Liver (tissue), 9 donors: ENCODE results near the gene TPST1. TPM values are rescaled to one million over a fixed set of nuclear protein-coding genes. Genes with fewer than 3 reads are reported as not detected.

Experiments used
- DNase-seq: peaks from one replicate; pipeline ENCODE4 v3.0.0-alpha.2; 2017; ENCODE audit warnings: low spot score
- H3K27ac ChIP-seq, 2 donors: one replicate each; pipeline ENCODE4 v1.7.0; 2013; ENCODE audit warnings: inconsistent platforms in 2 of 2, low read length in 2 of 2, control low read depth in 1 of 2, low read depth in 1 of 2, mild to moderate bottlenecking in 1 of 2
- H3K27me3 ChIP-seq, 4 donors: one replicate each; pipeline versions ENCODE4 v1.6.1 to v1.7.0; 2013; ENCODE audit warnings: low read length in 3 of 4, inconsistent platforms in 1 of 4, mild to moderate bottlenecking in 1 of 4, moderate library complexity in 1 of 4; ENCODE audit not compliant: control insufficient read depth in 4 of 4, insufficient read depth in 4 of 4
- H3K36me3 ChIP-seq, 4 donors: one replicate each; pipeline versions ENCODE4 v1.6.1 to v1.7.0; 2013; ENCODE audit warnings: low read length in 3 of 4, mild to moderate bottlenecking in 3 of 4, low read depth in 1 of 4, moderate library complexity in 1 of 4; ENCODE audit not compliant: control insufficient read depth in 4 of 4, insufficient read depth in 3 of 4
- H3K4me1 ChIP-seq, 4 donors: one replicate each; pipeline versions ENCODE4 v1.6.1 to v1.7.0; 2013; ENCODE audit warnings: low read length in 3 of 4, mild to moderate bottlenecking in 3 of 4, moderate library complexity in 1 of 4; ENCODE audit not compliant: control insufficient read depth in 4 of 4, insufficient read depth in 4 of 4
- H3K4me3 ChIP-seq, 3 donors: one replicate each; pipeline versions ENCODE4 v1.6.1 to v1.7.0; 2013; ENCODE audit warnings: low read length in 3 of 3, control low read depth in 1 of 3, low read depth in 1 of 3, mild to moderate bottlenecking in 1 of 3
- H3K9ac ChIP-seq, 2 donors: one replicate each; pipeline ENCODE4 v1.7.0; 2013; ENCODE audit warnings: low read length in 2 of 2, mild to moderate bottlenecking in 2 of 2, moderate library complexity in 2 of 2, control low read depth in 1 of 2, low read depth in 1 of 2
- H3K9me3 ChIP-seq, 4 donors: one replicate each; pipeline versions ENCODE4 v1.6.1 to v1.7.0; 2013; ENCODE audit warnings: low read length in 3 of 4; ENCODE audit not compliant: control insufficient read depth in 4 of 4
- EGR1 ChIP-seq, 2 donors: IDR thresholded peaks; 2 replicates each; pipeline ENCODE4 v1.6.1; 2016 to 2018; ENCODE audit warnings: antibody characterized with exemption in 2 of 2, low read depth in 2 of 2
- FOXA1 ChIP-seq: IDR thresholded peaks from 2 replicates; pipeline ENCODE4 v1.6.1; 2016; ENCODE audit warnings: antibody characterized with exemption
- FOXA2 ChIP-seq: IDR thresholded peaks from 2 replicates; pipeline ENCODE4 v1.6.1; 2016; ENCODE audit warnings: antibody characterized with exemption
- HNF4A ChIP-seq, 2 donors: conservative IDR thresholded peaks; 2 replicates each; pipeline ENCODE4 v1.6.1; 2016; ENCODE audit warnings: antibody characterized with exemption in 2 of 2, mild to moderate bottlenecking in 2 of 2
- HNF4G ChIP-seq: IDR thresholded peaks from 2 replicates; pipeline ENCODE4 v1.6.1; 2016; ENCODE audit warnings: antibody characterized with exemption
- JUND ChIP-seq, 2 donors: IDR thresholded peaks; 2 replicates each; pipeline ENCODE4 v1.6.1; 2016; ENCODE audit warnings: antibody characterized with exemption in 2 of 2
- NR2F2 ChIP-seq: IDR thresholded peaks from 2 replicates; pipeline ENCODE4 v1.6.1; 2016; ENCODE audit warnings: antibody characterized with exemption
- RAD21 ChIP-seq, 2 donors: IDR thresholded peaks; 2 replicates each; pipeline ENCODE4 v1.6.1; 2016; ENCODE audit warnings: antibody characterized with exemption in 2 of 2, mild to moderate bottlenecking in 2 of 2
- SP1 ChIP-seq: IDR thresholded peaks from 2 replicates; pipeline ENCODE4 v1.6.1; 2018; ENCODE audit warnings: antibody characterized with exemption, mild to moderate bottlenecking
- TAF1 ChIP-seq: conservative IDR thresholded peaks from 2 replicates; pipeline ENCODE4 v1.6.1; 2016; ENCODE audit warnings: antibody characterized with exemption, mild to moderate bottlenecking
- YY1 ChIP-seq: IDR thresholded peaks from 2 replicates; pipeline ENCODE4 v1.6.1; 2016; ENCODE audit warnings: antibody characterized with exemption, mild to moderate bottlenecking
- WGBS: extraction: QIAGEN DNeasy Blood & Tissue Kit; methylation state at CpG from one replicate; pipeline ENCODE4 v1.1.7; 2013; 5-methylcytosine and 5-hydroxymethylcytosine counted together
- polyA plus RNA-seq, 2 donors: library from polyadenylated mRNA; stranded (reverse) in 1 of 2; unstranded in 1 of 2; fragments of 200-250 nt in 1 of 2; fragments of >200 nt in 1 of 2; fragmentation: Nextera tagmentation in 1 of 2; extraction: Ambion mirVana in 1 of 2; gene quantifications; one replicate each; pipeline versions ENCODE4 v1.2.1 to v1.2.3, GENCODE V29; 2013 to 2015
- total RNA-seq, 2 donors: library from RNA; depleted of rRNA; stranded (reverse); fragments of >200 nt; gene quantifications; one replicate each; pipeline ENCODE4 v1.2.3, GENCODE V29; 2014
- TF ChIP-seq, protein P1 (sequence below): IDR thresholded peaks from 2 replicates; pipeline ENCODE4 v1.6.1; 2016; ENCODE audit warnings: antibody characterized with exemption, mild to moderate bottlenecking
- TF ChIP-seq, protein P2 (sequence below): IDR thresholded peaks from 2 replicates; pipeline ENCODE4 v1.6.1; 2016; ENCODE audit warnings: antibody characterized with exemption
- TF ChIP-seq, protein P3 (sequence below): fragments of 150-350 bp; IDR thresholded peaks from 2 replicates; pipeline ENCODE4 v1.5.1; 2017; ENCODE audit warnings: improper control_type of control experiment, low read depth, low read length; ENCODE audit not compliant: missing input control
- TF ChIP-seq, protein P4 (sequence below): IDR thresholded peaks from 2 replicates; pipeline ENCODE4 v1.6.1; 2016; ENCODE audit warnings: antibody characterized with exemption
- donor health status: healthy.
- donor health status: healthy.
- donor health status: healthy.
- donor health status: healthy.
- donor health status: healthy.

TPST1 gene
- total and polyA plus RNA-seq, 4 donors, result 23.8 to 62.5 (median 25.7) TPM

DNA sequence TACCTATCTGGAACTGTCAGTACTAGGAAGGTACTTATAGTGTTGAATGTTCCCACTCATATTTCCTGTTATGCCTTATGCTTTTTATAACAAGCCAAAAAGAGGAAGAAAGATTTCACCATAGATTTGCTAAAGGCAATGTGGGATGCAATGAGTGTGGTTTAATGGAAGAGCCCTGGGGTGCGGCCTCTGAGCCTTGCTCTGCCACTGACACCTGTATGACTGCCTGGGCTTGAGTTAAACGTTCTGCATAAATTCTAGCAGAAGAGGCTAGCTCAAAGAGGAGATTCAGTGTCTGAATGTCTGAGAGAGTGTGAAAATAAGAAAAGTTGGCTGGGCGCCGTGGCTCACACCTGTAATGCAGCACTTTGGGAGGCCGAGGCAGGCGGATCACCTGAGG lies 143.8 kb downstream of the TPST1 start:
- WGBS, result 86% methylated on average over 6 of the region's 6 CpGs
- TF ChIP-seq FOXA1, result no peak
- no peak for TF ChIP-seq EGR1 (IDR thresholded peaks at IDR 0.05; ENCODE audit: low read depth in 2 of 2)
- no peak for TF ChIP-seq HNF4A (conservative IDR thresholded peaks at IDR 0.05)
- no peak for TF ChIP-seq JUND (IDR thresholded peaks at IDR 0.05)
- no peak for TF ChIP-seq HNF4G
- TF ChIP-seq, protein P1, sequence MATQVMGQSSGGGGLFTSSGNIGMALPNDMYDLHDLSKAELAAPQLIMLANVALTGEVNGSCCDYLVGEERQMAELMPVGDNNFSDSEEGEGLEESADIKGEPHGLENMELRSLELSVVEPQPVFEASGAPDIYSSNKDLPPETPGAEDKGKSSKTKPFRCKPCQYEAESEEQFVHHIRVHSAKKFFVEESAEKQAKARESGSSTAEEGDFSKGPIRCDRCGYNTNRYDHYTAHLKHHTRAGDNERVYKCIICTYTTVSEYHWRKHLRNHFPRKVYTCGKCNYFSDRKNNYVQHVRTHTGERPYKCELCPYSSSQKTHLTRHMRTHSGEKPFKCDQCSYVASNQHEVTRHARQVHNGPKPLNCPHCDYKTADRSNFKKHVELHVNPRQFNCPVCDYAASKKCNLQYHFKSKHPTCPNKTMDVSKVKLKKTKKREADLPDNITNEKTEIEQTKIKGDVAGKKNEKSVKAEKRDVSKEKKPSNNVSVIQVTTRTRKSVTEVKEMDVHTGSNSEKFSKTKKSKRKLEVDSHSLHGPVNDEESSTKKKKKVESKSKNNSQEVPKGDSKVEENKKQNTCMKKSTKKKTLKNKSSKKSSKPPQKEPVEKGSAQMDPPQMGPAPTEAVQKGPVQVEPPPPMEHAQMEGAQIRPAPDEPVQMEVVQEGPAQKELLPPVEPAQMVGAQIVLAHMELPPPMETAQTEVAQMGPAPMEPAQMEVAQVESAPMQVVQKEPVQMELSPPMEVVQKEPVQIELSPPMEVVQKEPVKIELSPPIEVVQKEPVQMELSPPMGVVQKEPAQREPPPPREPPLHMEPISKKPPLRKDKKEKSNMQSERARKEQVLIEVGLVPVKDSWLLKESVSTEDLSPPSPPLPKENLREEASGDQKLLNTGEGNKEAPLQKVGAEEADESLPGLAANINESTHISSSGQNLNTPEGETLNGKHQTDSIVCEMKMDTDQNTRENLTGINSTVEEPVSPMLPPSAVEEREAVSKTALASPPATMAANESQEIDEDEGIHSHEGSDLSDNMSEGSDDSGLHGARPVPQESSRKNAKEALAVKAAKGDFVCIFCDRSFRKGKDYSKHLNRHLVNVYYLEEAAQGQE, result no peak
- no peak for TF ChIP-seq SP1
- no peak for TF ChIP-seq YY1
- TF ChIP-seq TAF1, result no peak
- TF ChIP-seq FOXA2, result no peak
- TF ChIP-seq RAD21 (IDR thresholded peaks at IDR 0.05), result no peak
- TF ChIP-seq, protein P2, sequence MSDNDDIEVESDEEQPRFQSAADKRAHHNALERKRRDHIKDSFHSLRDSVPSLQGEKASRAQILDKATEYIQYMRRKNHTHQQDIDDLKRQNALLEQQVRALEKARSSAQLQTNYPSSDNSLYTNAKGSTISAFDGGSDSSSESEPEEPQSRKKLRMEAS, result no peak
- no peak for TF ChIP-seq NR2F2
- TF ChIP-seq, protein P3, sequence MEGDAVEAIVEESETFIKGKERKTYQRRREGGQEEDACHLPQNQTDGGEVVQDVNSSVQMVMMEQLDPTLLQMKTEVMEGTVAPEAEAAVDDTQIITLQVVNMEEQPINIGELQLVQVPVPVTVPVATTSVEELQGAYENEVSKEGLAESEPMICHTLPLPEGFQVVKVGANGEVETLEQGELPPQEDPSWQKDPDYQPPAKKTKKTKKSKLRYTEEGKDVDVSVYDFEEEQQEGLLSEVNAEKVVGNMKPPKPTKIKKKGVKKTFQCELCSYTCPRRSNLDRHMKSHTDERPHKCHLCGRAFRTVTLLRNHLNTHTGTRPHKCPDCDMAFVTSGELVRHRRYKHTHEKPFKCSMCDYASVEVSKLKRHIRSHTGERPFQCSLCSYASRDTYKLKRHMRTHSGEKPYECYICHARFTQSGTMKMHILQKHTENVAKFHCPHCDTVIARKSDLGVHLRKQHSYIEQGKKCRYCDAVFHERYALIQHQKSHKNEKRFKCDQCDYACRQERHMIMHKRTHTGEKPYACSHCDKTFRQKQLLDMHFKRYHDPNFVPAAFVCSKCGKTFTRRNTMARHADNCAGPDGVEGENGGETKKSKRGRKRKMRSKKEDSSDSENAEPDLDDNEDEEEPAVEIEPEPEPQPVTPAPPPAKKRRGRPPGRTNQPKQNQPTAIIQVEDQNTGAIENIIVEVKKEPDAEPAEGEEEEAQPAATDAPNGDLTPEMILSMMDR, result no peak
- TF ChIP-seq, protein P4, sequence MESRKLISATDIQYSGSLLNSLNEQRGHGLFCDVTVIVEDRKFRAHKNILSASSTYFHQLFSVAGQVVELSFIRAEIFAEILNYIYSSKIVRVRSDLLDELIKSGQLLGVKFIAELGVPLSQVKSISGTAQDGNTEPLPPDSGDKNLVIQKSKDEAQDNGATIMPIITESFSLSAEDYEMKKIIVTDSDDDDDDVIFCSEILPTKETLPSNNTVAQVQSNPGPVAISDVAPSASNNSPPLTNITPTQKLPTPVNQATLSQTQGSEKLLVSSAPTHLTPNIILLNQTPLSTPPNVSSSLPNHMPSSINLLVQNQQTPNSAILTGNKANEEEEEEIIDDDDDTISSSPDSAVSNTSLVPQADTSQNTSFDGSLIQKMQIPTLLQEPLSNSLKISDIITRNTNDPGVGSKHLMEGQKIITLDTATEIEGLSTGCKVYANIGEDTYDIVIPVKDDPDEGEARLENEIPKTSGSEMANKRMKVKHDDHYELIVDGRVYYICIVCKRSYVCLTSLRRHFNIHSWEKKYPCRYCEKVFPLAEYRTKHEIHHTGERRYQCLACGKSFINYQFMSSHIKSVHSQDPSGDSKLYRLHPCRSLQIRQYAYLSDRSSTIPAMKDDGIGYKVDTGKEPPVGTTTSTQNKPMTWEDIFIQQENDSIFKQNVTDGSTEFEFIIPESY, result no peak
- H3K9me3 ChIP-seq, result no peaks in the 10 kb centered on the region
- no peak overlapping the region for H3K4me3 ChIP-seq
- H3K36me3 ChIP-seq, result no peaks in the 10 kb centered on the region
- H3K27me3 ChIP-seq, result no peaks in the 10 kb centered on the region
- no peak overlapping the region for H3K27ac ChIP-seq
- no peak for DNase-seq
- H3K4me1 ChIP-seq, result peaks cover 0 to 5% (median 2%) of the 10 kb centered on the region in 4 donors
- no peak overlapping the region for H3K9ac ChIP-seq

DNA sequence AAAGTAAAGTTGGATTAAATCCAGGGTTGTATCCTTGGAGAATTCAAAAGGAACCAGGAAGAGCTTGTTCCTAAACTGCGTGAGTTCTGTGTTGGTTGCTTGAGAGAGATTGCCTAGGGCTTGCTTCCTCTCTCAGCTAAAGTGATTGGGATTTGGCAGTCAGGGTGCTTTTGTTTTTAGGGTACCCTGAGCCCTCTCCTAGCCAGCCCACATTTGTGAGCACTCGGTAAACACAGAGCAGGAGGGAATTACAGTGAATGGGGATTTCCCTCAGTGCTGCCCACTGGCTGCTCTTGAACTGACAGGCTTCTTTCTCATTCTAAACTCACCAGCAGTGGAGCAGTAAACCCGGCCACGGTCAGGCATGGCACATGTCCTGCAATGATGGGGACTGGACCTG lies 146.9 kb downstream of the TPST1 start:
- DNase-seq, result no peak
- Histone ChIP-seq H3K27ac (no peak overlapping the region), H3K9ac (no peak overlapping the region), H3K36me3 (peaks cover 0 to 3% (median 0%) of the 10 kb centered on the region in 4 donors), H3K27me3 (no peaks in the 10 kb centered on the region), H3K9me3 (no peaks in the 10 kb centered on the region), H3K4me3 (no peak overlapping the region), H3K4me1 (no peaks in the 10 kb centered on the region)
- WGBS, result 39% methylated on average over 4 of the region's 4 CpGs
- TF ChIP-seq HNF4A (conservative IDR thresholded peaks at IDR 0.05), result no peak
- peak in 1 of 2 donors; percentile 48 for TF ChIP-seq RAD21 (IDR thresholded peaks at IDR 0.05)
